Umbilical cord (tissue), 2 donors: ENCODE measurements around the gene PTK6. TPM values are rescaled to one million over a fixed set of nuclear protein-coding genes. Genes with fewer than 3 reads are reported as not detected.

Experiments
- DNase-seq: peaks from one replicate; pipeline ENCODE4 v3.0.0-alpha.2; 2015; ENCODE audit warnings: low spot score
- total RNA-seq: library from RNA; depleted of rRNA; stranded (reverse); fragments of >200 nt; gene quantifications from one replicate; pipeline ENCODE4 v1.2.3, GENCODE V29; 2014; ENCODE audit warnings: low replicate concordance; ENCODE audit not compliant: insufficient read depth

PTK6 gene
- total RNA-seq, 1 donor from 2014 or later: 1.2 TPM

DNA sequence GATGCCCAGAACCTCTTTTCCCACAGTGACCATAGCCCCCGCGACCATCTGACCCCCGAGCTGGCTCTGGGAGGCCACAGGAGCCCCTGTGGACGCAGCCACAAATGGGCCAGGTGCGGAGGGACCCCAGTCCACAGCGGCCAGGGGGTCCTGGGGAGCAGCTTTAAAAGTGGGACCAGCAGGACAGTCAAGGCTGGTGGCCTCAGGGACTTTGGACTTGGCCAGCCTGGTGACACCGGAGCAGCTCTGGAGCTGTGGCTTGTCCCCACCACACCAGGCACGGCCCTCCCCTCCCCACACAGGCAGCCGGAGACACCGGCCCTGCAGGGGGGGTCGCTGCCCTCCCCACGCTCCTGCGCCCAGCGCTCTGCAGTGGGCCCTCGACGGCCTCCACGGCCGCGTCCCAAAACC, 20.3 kb upstream of the PTK6 start:
- DNase-seq: no peak

DNA sequence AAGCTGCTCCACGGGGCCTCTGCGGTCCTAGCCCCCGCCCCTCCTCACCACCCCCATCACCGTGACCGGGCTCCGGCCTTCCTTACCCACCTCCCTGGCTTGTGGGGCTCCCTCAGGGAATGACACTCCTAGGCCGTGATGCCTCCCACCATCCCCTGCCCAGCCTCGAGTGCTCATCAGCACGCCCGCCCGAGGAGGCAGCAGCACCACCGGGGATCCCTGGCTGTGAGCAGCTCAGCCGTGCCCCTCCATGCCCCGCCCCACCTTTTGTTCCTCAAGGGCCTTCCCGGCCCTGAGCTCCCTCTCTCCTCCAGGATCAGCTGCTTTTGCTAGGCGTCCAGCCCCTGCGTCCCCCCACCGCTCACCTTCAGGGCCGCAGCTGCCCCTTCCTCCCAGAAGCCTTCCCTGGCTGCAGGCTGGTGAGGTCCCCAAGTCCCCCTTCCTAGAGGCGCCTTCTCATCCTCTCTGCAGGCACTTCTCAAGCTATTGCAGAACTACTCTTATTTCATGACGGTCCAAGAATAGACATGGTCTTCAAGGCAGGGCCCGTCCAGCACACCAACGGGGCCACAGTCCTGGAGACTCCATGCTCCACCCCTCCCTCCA, 19.8 kb upstream of the PTK6 start:
- DNase-seq: no peak

DNA sequence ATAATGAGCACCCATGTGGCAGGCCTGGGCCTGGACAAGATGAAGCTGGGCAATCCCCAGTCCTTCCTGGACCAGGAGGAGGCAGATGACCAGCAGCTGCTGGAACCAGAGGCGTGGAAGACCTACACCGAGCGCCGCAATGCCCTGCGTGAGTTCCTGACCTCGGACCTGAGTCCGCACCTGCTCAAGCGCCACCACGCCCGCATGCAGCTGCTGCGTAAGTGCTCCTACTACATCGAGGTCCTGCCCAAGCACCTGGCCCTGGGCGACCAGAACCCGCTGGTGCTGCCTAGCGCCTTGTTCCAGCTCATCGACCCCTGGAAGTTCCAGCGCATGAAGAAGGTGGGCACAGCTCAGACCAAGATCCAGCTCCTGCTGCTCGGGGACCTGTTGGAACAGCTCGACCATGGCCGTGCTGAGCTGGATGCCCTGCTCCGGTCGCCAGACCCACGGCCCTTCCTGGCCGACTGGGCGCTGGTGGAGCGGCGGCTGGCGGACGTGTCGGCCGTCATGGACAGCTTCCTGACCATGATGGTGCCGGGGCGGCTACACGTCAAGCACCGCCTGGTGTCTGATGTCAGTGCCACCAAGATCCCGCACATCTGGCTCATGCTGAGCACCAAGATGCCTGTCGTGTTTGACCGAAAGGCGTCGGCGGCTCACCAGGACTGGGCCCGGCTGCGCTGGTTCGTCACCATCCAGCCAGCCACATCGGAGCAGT, 18.6 kb upstream of the PTK6 start:
- DNase-seq: no peak

DNA sequence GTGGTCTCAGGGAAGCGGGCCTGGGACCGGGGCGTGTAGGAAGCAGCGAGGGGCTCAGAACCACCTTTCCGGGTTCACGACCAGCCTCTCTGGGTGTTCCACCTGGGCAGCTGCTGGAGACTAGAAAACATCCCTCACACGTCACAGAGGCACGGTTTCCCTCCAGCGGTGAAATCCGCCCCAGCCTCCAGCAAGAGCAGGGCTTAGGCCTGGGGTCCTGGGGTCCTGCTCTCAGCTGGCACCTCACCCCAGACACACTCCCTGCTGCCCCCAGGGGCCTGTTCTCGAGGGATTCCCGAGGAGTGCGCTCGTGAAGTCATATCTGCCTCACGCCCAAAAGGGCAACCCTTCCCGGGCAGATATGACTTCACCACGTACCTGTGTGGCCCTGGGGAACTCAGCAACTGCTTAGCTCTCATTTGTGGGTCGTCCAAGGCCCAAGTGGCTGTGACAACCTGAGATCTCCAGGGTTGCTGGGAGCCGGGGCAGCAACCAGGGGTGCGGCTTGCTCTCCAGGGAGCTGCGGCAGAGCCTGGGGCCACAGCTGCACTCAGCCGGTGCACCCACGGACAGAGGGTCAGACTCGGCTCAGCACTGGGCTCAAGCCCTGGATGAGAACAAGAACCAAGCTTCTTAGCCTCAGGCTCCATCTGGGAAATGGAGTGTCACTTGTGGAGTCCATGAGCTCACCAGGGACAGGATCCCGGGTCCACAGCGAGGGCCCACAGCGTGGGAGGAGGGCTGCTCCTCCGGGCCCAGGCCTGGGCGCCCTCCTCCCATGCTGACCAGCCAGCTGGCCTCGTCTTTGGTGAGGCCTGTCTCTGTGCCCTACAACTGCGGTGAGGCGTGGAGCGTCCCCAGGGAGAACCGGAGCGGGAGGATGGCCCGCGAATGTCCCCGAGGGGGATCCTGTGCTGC, 17.4 kb upstream of the PTK6 start:
- no peak for DNase-seq

DNA sequence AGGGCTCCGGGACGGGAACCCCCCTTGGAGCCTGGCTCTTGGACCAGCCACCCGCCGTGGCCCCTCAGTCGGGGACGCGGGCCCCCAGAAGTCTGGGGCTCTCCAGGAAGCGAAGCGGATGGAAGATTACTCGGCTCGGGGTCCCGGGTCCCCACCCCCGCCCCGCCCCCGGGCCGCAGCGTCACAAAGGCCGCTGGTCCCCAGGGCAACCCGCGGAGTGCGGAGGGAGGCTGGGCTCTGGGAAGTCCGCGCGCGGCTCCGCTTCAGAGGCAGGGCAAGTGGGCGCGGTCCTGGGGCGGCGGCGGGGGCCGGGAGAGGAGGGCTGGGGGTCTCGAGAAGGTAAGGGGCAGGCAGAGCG, 16.7 kb upstream of the PTK6 start, which contains the start of gene FNDC11:
Gene FNDC11, plus strand, starts transcription at position 227 of the 358 bp plus-strand sequence. CDS start 1,505 bp downstream, outside the sequence.
- peak; percentile 31 for DNase-seq

DNA sequence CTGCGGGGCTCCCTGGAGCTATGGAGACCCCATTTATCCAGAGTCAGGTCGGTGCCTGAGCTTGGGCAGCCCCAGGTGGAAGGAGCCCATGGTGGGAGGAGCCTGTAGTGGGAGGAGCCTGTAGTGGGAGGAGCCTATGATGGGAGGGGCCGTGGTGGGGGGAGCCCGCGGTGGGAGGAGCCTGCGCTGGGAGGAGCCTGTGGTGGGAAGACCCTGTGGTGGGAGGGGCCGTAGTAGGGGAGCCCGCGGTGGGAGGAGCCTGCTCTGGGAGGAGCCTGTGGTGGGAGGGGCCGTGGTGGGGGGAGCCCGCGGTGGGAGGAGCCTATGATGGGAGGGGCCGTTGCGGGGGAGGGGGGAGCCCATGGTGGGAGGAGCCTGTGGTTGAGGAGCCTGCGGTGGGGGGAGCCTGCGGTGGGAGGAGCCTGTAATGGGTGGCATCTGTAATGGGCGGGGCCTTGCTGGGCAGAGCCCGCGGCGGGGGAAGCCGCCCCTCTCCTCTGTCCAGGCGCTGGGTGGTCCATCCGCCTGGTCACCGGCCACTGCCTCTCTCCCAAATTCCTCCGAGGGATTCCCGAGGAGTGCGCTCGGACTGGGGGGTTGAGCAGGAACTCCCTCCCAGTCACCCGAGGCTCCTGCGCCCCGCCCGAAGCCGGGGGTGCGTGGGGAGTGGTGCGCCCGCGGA, 16.2 kb upstream of the PTK6 start:
- peak; percentile 53 for DNase-seq

DNA sequence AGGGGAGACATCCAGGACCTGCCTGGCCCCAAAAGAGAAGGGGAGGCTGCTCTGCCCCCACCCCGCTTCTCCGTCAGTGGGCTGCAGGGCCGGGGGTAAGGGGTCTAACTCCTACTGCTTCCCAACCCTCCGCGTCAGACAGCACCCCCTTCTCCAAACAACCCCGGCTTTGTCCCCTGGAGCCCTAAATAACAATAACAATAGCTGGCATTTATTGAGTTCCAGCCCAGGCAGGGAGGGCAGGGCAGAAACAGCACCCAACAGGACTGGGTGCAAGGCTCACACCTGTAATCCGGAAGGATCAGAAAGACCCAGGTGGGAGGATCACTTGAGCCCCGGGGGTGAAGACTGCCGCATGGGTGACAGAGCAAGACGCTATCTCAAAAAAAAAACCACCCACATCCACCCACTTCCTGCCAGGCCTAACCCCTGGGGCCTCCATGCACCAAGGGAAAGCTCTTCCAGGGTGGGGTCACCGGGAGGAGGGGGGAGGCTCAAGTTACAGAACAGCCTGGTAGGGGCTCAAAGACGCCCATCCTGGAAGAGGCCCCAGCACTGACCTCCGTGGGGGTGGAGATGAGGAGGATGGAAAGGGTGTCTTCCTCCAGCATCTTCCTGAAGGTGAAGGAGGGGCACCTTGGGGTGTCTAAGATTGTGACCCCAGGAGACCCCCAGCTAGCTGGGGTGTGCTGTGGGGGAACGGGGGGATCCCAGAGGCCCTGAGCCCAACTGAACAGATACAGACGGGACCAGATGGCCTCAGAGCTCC, 15.5 kb upstream of the PTK6 start:
- peak; percentile 36 for DNase-seq

DNA sequence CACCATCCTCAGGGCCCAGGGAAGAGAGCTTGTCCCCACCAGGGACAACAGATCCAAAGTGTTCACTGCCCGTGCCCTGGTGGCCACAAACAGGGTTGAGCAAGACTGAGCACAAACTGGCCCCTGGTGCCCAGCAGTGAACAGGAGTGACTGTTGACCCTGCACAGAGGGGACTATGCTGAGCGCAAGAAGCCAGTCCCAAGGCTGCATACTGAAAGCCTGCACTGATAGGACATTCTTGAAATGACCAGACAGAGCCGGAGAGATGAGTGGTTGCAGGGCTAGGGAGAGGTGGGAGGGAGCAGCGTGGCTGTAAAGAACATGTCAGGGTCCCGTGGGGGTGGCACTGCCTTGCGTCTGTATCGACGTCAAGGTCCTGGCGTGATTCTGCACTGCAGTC, 13.9 kb upstream of the PTK6 start:
- no peak for DNase-seq

DNA sequence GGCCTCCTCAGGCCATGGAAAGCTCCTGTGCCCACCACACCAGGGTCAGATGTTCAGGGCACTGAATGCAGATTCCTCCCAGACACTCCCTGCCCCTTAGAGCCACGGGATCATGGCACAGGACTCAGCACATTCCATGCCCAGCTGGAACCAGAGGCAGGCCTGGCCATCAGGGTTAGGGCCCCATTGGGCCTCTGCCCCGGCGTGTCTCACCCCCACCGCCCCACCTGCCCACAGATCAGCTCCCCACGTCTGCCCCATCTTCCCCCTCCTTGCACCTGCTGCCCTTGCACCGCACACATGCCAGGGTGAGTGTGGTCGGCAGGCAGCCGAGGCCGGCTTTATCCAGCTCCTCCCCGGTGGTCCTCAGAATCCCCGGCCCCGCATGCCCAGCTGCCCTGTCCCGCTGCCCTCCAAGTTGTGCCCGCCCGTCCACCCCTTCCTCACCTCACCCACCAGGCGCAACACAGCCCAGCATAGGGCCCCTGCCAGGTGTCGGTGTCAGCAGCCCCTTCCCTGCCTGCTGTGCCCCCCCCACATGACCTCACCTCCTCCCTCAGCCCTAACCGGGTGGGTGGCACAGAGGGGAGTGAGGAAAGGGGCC, 12.6 kb upstream of the PTK6 start:
- DNase-seq: no peak

DNA sequence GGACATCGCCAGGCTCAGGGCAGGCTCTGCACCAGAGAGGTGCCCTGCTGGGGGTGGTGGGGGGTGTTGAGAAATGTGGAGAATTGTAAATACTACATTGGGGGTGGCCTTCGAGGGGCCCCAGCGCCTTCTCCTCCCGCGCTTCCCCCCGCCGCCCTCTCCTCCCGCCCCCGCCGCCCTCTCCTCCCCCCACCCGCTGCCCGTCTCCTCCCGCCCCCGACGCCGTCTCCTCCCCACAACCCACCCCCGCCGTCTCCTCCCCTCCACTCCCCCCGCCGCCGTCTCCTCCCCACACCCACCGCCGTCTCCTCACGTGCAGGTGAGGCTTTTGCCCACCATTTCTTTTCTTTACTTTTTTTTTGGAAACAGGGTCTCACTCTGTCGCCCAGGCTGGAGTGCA, 11.8 kb upstream of the PTK6 start:
- no peak for DNase-seq

DNA sequence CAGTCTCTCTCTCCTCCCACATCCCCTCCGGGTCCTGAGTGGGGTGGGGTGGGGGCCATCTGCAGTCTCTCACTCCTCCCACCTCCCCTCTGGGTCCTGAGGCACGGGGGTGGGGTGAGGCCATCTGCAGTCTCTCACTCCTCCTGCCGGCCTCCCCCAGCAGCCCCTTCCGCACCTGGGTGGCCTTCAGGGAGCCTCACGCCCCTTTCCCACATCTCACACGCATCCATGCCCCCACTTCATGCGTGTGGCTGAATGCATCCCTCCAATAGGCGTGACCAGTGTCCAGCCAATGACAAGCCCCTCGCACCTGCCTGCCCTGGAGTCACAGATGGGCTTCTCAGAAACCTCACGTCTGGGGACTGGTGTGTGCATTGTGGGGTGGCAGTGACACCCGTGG, 11.4 kb upstream of the PTK6 start:
- no peak for DNase-seq

DNA sequence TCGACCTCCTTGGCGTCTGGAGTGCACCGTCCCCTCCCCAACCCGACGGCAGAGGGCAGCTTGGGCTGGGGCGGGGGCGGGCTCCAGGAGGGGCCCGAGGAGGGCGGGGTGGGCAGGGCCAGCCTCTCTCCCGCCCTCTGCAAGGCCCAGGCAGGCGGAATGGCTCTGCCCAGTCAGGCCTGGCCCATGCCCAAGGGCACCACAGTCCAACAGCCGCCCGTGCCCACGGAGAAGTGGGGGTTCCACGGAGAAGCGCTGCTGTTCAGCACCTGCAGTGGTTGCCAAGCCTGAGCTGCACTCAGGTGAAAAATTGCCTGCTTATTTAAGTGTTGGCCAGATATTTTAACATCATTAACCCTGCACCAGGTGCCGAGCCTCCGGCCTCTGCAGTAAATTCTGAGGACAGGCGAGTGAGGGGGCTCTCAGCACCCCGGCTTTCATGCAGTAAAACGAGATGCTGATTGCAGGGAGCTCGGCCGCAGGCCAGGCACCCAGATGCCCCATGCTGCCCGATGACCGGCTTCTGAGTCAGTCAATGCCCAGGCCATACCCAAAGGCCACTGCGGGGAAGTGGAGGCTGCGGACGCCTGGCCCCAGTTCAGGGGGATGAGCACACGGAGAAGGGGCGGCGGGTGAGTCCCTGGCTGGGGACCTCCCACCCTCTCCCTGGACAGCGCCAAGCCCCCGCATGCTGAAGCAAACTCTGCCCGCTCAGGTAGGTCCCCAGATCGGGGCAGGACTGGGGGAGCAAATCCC, 10.7 kb upstream of the PTK6 start, which contains the start of gene SRMS:
Gene SRMS, minus strand, starts transcription at position 25 of the 756 bp plus-strand sequence. CDS start 286 bp downstream, outside the sequence.
- DNase-seq: no peak

DNA sequence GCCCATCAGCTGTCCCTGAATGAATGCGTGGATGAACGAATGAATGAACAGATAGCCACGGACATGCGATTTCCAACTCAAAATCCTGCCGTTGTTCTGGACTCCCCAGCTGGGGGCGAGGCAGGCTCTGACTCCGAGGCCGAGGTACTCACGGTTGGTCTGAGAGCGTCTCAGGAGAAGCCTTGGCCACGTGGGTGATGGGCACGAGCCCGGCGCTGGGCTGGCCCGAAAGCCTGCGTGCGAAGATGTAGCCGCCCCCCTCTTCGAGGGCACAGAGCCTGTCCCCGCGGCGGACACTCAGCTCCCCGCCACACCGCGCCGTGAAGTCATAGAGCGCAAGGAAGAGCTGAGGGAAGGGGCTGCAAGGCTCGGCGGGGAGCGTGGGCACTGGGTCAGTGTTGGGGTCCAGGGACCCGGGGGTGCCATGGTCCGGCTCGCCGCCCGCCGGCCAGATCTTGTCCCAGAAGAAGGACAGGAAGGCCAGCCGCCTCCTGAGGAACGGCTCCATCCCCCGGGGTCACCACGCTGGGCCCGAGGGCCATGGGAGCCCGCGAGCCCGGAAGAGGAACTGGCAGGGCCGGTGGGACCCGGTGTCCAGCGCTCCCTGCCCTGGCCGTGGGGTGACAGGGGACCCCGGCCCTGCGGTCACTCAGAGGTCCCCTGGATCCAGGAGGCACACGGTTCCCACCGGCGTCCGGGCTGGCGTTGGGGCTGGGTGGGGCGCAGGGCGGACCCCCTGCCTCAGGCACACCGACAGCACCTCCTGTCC, 10.0 kb upstream of the PTK6 start:
- DNase-seq: no peak

DNA sequence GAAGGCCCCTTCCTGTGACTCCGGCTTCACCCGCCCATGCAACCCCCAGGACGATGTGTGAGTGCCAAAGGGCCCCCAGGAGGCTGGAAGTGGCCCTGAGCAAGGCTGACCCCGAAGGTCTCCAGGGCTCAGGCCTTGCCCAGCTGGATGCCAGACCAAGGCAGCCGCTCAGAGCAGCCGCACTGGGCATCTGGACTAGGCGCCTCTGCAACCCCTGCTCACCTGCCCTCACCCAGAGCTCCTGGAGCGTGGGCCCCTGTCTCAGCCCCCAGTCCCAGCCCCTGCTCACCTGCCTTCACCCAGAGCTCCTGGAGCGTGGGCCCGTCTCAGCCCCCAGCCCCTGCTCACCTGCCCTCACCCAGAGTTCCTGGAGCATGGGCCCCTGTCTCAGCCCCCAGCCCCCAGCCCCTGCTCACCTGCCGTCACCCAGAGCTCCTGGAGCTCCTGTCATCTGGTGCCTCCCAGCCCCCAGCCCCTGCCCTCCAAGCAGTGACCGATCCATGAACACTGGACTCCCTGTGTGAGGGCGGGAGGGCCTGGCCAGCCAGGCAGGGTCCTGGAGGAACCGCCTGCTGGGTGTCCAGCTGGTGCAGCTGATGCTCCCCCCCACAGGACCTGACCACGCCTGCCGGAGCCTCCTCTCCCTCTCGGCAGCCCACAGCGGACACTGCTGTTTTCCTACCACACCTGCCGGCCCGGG, 9.2 kb upstream of the PTK6 start:
- no peak for DNase-seq

DNA sequence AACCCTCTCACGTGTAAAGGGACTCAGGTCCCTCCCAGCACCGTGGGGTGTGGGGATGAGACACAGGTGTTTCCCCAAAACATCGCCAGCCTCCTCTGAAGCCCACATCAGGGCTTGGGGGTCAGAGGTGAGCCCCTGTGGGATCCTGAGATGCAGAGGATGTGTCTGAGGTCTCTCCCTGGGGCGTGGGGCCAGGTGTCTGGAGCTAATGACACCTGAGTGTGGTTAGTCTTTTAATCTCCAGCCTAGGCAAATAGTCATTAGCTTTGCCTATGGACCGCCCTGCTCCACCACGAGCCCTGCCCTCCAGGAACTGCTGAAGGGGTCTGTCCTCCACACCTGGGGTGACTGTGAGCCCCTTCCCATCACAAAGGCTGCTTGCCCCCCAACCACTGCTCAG, 8.6 kb upstream of the PTK6 start:
- no peak for DNase-seq

DNA sequence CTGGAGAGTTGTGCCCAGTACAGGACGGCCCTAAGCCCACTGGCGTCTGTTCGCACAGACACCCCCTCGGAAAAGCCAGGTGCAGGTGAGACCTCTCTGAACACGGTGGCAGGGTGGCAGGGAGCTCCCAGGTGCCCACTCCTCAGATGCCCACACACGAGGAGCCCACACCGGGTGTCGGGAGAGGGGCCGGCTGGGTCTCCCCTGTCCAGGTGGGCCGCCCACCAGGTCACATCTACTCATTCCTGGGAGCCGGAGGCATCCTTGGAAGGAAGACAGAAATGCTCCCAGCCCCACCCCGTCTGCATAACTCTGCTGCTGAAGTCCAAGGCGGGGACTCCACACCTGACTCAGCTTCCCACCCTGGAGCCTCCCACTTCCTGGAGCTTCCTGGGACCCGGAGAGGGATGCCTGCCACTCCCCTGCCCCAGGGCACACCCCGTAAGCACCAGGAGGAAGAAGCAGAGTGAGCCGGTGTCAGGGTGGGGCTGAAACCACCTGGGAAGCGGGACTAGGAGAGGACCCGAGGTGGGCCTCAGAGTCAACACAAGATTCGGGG, 7.9 kb upstream of the PTK6 start:
- no peak for DNase-seq

DNA sequence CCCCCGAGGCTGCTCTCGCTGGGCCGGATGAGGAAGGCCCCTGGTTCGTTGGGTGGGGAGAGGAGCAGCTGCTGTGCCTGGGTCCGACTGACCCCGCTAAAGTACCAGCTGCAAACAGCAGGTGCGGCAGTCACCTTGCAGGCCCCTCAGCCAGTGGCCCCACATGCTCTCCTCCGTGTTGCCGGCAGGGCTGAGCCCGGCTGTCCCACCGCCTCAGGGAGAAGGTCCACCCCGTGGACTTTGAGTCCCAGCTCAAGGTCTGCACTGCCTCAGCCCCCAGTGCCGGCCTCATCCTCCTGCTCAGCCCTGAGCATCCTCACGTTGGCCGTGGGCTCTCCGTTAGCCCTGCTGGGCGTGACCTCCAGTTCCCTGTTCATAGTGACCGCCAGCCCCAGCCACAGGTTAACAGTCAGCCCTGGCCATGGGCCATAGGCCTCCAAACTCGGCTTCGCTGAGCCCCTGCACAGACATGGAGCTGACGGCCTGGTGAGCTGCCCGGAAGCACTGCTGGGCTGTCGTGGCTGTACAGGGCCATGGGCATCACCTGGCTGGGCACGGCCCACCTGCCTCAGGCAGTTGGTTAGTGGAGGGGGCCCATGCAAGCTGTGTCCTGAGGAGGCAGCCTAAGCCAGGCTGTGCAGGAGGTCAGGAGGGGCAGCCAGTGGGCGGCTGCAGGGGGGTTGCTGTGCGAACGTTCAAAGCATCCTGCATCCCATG, 7.2 kb upstream of the PTK6 start:
- DNase-seq: no peak
